Measurements from ENCODE around the gene NUP54.

The NUP54 gene

GRCh38 chr4:76192236-76192635, 44.0 kb upstream of the NUP54 start:
- DNase-seq (ENCODE audit: low read depth) = peak; percentile 15
- H3K4me3 ChIP-seq (ENCODE audit: low read depth, low read length) = no peak overlapping the region
- no peak for TF ChIP-seq CTCF (IDR thresholded peaks at IDR 0.05; ENCODE audit: low read depth, low read length)

GRCh38 chr4:76188557-76188956, 40.4 kb upstream of the NUP54 start:
- no peak overlapping the region for H3K4me3 ChIP-seq (ENCODE audit: low read depth, low read length)
- TF ChIP-seq MAX (IDR thresholded peaks at IDR 0.05; ENCODE audit: low read depth, low read length) (no peak), CTCF (IDR thresholded peaks at IDR 0.05; ENCODE audit: low read depth, low read length) (no peak)
- no peak for DNase-seq (ENCODE audit: low read depth)

GRCh38 chr4:76188149-76188548, 40.0 kb upstream of the NUP54 start:
- H3K4me3 ChIP-seq (ENCODE audit: low read depth, low read length) = no peak overlapping the region
- TF ChIP-seq POLR2A (IDR thresholded peaks at IDR 0.05; ENCODE audit: extremely low read depth, insufficient read length) (no peak), MYC (IDR thresholded peaks at IDR 0.05; ENCODE audit: low read depth, low read length) (no peak), CTCF (IDR thresholded peaks at IDR 0.05; ENCODE audit: low read depth, low read length) (no peak), MAX (IDR thresholded peaks at IDR 0.05; ENCODE audit: low read depth, low read length) (no peak)
- no peak for DNase-seq (ENCODE audit: low read depth)

- DNase-seq (ENCODE audit: low read depth) = no peak
- H3K4me3 ChIP-seq (ENCODE audit: low read depth, low read length) = no peak overlapping the region
- TF ChIP-seq MYC (IDR thresholded peaks at IDR 0.05; ENCODE audit: low read depth, low read length) (no peak), MAX (IDR thresholded peaks at IDR 0.05; ENCODE audit: low read depth, low read length) (no peak), POLR2A (IDR thresholded peaks at IDR 0.05; ENCODE audit: extremely low read depth, insufficient read length) (no peak), CTCF (IDR thresholded peaks at IDR 0.05; ENCODE audit: low read depth, low read length) (no peak)
Observed at GRCh38 chr4:76187152-76187551, 39.0 kb upstream of the NUP54 start.

GRCh38 chr4:76182463-76182862, 34.3 kb upstream of the NUP54 start:
- H3K4me3 ChIP-seq (ENCODE audit: low read depth, low read length) = no peak overlapping the region
- TF ChIP-seq MYC (IDR thresholded peaks at IDR 0.05; ENCODE audit: low read depth, low read length) (no peak), CTCF (IDR thresholded peaks at IDR 0.05; ENCODE audit: low read depth, low read length) (no peak), POLR2A (IDR thresholded peaks at IDR 0.05; ENCODE audit: extremely low read depth, insufficient read length) (no peak)

GRCh38 chr4:76179398-76180318, 31.5 kb upstream of the NUP54 start:
- no peak for TF ChIP-seq MYC (IDR thresholded peaks at IDR 0.05; ENCODE audit: low read depth, low read length)
- no peak for TF ChIP-seq POLR2A (IDR thresholded peaks at IDR 0.05; ENCODE audit: extremely low read depth, insufficient read length)
- no peak for TF ChIP-seq MAX (IDR thresholded peaks at IDR 0.05; ENCODE audit: low read depth, low read length)
- peak; percentile 81 for TF ChIP-seq CTCF (IDR thresholded peaks at IDR 0.05; ENCODE audit: low read depth, low read length)
- peak; percentile 84 for DNase-seq (ENCODE audit: low read depth)
- H3K4me3 ChIP-seq (ENCODE audit: low read depth, low read length) = no peak overlapping the region

More at GRCh38 chr4:76182463-76182862, 34.3 kb upstream of the NUP54 start:
- DNase-seq (ENCODE audit: low read depth) = no peak

Data from NB4 (cell line).